22Rv1 (cell line): ENCODE measurements around the gene RYR2.

Experiments used
- CTCF ChIP-seq: fragments of 450-650 bp; IDR thresholded peaks from 2 replicates; pipeline ENCODE4 v1.5.1; 2017; ENCODE audit warnings: mild to moderate bottlenecking
- ZFX ChIP-seq: fragments of 450-650 bp; IDR thresholded peaks from 2 replicates; pipeline ENCODE4 v1.6.1; 2017; ENCODE audit warnings: antibody characterized with exemption, borderline replicate concordance

GRCh38 chr1:237059244-237059643 is 17.3 kb downstream of the RYR2 start:
- TF ChIP-seq CTCF (no peak), ZFX (no peak)
